Measurements from ENCODE around the gene F13A1.

F13A1 gene

DNA sequence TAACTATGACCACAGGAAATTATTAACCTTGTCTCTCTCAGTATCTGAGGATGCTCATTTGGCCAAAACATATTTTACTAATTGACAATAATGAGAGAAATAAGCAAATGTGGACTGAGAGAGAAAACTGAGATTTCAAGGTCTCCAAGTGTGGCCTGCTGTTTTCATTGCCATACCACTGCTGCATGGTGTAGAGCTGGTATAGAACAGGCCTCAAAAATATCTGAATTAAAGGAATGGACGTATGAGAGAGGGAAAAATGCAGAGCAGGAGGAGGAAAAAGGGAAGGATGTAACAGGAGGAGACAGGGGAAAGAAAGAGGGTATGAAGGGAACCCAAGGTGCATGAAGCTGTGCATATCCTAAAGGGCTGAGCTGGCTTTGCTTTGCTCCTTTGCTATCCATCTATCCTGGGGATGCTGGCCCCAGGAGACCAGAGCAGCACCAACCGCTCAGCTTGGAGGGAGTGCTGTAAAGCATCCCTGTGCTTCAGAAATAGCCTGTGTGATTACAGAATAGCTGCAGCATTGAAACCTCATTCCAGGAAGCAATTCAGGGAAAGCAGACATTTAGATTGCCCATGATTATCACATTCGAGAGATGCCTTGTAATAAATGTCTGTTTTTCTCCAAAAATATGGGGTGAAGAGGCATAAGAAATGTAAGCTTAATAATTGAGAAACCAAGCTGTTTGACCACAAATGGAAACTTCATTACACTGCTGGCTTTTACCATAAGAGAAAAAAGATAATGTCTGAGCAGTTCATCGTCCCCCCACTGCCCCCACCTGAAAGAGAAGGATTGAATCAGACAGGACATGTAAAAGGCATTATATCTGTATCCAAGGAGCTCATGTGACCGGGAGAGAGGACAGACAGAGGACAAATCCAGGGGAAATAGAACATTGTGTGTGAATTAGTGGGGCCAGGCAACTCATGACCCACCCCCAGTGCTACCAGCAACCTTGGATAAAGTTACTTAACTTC lies 80.6 kb downstream of the F13A1 start:
- DNase-seq: no peak

DNA sequence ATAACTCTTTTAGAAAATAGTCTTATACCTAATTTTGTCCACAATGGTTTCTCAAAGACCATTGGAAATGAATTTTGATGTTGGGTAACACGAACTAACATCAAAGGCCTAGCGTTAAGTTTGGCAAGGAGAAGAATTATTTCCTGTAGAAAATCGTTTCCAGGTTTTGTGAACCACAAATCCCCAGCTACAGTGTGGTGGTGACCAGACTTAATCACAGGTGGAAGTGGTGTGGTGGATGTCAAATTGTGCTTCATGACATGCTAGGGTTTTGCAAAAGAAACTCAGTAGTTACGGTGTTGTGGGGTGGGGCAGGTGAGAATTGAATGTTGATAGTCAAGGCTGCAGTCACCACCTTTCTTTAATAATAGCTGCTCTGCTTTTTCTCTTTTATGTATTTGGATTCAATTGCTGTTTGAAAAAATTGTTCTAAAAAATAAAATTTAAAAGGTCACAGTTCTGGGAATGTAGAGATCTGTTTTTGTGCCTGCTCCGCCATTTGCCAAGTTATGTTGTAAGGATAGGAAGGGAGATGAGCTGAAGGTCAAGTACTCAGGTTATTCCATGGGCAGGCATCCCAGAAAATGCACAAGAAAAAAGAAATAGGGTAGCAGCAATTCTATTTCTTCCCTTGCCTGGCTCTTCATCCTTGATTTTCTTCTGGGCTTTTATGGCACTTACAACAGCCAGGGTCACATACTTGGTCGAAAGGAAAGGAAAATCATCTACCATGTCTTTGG lies 83.6 kb downstream of the F13A1 start:
- DNase-seq: no peak

DNA sequence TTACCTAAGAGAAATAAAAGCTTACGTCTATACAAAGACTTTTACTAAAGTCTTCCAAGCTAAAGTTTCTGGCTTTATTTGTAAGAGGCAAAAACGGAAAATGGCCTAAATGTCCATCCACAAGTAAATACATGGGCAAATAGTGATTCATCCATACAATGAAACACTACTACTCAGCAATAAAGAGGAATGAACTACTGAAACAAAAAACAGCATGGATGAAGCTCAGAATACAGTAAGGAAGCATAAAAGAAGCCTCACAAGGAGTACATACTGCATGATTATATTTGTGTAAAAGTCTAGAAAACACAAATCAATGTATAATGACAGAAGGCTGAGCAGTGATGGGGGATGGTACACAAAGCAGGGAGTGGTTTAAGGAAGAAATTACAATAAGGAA lies 84.7 kb downstream of the F13A1 start:
- no peak for DNase-seq

DNA sequence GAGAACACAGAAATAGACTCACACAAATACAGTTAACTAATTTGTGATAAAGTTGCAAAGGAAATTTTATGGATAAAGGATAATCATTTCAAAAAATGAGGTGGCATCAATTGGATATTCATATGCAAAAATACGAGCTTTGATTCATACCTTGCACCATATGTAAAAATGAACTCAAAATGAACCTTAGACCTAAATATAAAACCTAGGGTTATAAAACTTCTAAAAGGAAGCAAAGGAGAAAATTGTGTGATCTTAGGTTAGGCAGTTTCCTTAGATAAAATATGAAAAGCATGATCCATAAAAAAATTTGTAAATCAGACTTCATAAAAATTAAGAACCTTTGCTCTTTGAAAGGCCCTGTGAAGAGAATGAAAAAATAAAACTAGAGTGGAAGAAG lies 85.5 kb downstream of the F13A1 start:
- DNase-seq: no peak

DNA sequence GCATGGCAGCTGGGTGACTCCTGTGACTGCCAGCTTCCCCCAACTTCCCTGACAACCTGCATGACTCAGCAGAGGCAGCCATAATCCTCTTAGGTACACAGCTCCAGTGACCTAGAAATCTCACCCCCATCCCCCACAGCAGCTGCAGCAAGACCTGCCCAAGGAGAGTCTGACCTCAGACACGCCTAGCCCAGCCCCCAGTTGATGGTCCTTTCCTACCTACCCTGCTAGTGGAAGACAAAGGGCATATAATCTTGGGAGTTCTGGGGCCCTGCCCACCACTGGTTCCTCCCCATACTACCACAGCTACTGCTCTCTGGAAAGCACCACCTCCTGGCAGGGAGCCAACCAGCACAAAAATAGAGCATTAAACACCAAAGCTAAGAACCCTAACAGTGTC lies 90.2 kb downstream of the F13A1 start:
- DNase-seq: no peak

DNA sequence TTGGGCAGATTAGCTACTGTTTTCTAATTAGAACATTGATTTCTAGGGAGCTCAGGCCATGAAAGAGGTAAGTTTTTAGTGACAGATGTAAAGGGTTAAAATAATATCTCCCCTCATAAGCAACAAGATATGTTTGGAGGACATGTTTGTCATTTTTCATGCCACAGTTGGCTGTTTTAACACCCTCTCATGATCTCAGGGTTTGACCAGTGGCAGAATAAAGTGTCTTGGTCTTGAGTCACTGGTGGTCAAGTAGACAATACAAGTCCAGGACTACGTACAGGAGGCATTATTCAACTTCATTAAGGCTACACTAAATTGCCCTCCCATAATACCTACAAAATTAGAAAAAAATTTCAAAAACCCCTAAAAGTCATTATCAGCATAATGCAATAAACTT lies 92.6 kb downstream of the F13A1 start:
- no peak for DNase-seq

DNA sequence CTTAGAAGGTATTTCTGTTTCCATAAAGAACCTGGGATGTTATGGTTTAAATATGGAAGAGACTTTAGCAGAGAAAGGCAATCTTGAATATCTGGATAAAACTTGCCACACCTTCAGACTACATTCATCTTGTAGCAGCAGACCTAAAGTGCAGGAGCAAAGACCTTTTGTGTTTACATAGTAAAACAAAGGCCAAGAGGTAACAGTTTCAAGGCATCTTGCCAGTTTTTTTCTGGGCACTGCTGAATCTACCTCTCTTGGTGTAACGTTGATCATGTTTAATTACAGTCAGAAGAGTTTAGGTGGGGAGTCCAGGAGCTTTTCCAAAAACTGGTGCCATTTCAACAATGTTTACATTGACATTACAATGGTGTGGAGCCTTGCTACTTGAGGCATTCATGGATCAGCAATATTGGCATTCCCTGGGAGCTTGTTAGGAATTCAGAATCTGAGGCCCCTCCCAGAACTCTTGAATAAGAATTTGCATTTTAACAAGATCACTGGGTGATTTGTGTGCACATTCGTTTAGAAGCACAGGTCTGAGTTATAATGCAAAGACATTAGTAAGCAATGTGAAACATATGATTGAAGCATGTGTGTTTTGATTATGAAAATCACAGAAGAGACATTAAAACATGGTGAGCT lies 94.5 kb downstream of the F13A1 start:
- DNase-seq: no peak

DNA sequence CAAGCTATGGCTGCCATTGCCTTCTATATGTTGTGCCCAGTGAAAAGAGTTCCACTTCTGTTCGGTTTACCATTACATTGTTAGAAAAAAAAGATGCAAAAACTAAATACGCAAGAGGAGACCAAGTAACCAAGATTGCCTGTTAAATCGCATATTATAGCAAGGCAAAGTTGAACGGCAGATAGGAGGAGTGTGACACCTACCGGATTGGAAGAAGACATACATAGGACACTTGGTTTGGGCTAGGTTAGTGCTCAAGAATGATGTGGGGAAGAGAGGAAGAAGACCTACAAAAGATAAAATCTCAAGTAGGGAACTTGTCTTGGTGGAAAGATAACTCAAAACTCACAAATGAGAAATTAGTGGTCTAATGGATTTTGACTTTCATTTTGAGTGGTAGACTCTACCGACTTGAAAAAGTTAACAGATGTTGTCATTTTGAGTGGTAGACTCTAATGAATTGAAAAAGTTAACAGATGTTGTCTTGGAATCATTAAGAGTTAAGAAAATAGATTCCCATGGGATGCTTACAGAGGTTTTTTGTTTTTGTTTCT lies 95.5 kb downstream of the F13A1 start:
- DNase-seq: peak; percentile 3

DNA sequence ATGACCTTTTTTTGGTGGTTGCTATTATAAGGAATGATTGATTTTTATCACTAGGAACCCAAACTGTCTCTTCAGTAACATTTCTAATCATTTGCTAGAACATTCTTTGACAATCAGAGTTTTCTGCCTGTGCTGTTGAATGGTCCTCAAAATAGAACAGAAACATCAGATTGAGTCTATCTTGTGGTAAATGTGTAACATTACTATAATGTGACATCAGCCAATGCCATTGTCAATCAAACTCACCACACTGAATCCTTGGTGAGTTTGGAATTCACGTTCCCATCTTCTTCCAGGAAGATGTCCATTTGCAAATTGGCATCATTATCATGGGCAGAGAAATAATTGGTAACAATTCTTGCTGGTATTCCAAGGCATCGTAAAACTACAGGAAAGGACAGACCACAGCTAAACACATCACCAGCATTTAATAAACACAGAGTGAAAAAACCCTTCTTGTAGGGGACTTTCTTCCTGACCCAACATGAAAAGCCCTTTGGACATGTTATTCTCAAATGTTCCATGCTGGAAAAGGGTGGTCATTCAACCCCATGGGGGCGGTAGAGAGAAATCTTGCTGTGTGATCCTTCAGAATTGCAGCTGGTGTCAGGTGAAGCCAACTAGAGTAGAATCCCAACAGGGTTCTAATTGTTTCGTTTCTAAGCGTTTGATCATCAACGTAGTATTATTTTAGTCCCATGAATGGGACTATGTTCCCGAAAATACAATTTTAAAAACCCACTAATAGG lies 98.5 kb downstream of the F13A1 start:
- DNase-seq: no peak

DNA sequence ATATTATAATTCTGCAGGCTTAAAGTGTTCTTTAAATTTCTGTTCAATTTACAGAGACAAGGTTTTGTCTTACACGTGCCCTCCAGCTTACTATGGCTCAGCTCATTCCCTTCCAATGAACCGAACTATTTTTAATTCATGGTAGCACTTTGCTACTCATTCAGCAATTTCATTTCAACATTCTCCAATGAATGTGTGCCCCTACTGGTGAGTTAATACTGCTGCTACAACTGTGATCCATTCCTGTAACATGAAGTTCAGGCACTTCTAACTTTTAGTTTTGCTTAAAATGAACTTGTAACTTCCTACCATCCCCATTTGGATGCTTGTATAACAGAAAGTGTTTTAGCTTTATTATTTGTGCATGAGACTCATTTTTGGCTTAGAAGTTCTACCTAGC lies 99.7 kb downstream of the F13A1 start:
- DNase-seq: no peak

DNA sequence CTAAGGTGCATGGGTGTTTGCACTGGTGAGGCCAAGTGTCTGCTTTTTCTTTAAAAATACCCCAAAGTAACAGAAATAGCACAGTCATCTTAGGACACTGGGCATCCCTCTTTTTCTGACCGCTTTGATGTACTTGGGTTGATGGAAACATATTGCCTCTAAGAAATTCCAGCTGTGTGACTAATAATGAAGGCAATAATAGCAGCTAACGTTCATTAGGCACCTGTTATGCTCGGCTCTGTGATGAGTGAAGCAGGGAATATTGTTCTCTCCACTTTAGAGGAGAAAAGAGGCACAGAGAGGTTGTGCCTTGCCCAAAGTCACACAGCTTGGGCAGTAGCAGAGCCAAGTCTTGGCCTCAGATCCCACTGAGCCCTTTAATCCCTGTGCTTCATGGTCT lies 100.7 kb downstream of the F13A1 start:
- DNase-seq: no peak

DNA sequence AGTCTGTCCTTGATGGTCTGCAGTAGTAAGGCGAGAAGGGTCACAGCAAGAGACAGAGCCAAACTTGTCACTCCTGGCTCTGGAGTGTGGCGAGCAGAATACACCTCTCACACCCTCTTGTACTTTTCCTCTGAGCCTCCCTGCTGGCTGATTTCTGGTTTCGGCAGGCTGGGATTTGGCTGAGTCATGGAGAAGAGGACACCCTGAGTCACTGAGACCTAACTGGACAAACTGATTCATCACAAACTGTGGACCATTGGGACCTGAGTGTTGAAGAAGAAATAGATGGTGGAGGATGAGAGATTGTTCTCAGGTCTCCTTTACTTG lies 101.7 kb downstream of the F13A1 start:
- no peak for DNase-seq

DNA sequence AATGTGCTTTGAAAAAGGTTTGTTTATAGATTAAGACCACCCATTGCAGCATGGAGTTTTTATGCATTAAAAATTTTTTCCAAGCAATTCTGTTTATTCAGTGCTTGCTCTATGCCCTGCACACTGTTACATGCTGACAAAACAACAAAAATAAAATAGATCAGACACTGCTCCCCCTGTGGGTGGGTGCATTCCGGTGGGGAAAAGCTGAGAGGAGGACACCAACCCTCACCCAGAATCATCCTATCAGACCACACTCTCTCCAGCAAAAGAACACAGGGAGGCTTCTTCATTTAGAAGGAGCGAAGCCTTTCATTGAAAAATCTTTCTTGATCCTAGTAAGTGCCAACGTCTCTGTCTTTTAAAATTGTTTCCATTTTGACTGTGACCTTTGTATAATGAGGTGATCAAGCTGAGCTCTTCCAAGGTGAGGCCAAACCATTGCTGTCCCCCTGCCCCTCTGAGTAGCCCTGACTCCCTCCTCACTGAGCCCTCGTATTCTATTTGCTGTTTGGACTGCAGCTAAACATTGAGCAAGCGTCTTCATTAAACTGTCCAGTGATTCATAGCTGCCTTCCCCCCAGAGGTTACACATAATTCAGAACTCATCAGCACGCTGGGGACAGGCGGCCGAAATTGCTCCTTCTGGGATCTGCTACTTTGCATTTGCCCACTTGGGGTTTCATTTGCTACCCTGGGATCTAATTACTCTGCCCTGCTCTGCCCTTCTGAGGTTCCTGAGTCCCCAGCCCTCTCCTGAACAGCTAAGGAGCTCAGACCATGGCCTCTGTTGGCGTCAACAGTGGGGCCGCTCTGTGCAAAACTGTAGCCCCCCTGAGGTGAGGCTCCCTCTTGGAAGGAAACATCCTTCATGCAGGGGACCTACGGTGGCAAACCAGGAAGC lies 102.4 kb downstream of the F13A1 start:
- DNase-seq: no peak

DNA sequence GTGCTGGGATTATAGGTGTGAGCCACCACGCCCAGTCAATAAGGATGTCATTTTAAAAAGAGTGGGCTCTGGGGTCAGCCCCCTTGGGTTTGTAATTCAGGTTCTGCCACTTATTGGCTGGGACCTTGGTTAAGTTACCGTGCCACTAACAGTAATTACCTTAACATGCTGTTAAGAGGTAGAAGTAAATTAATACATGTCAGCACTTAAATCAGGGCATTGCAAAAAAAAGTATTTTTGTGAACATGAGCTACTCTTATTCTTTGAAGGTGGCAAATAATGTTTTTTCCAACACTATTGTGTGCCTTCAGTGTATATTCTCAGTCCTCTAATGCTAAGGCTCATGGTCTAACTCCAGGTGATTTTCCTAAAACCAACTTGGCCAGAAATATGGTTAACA lies 109.5 kb downstream of the F13A1 start:
- DNase-seq: no peak

DNA sequence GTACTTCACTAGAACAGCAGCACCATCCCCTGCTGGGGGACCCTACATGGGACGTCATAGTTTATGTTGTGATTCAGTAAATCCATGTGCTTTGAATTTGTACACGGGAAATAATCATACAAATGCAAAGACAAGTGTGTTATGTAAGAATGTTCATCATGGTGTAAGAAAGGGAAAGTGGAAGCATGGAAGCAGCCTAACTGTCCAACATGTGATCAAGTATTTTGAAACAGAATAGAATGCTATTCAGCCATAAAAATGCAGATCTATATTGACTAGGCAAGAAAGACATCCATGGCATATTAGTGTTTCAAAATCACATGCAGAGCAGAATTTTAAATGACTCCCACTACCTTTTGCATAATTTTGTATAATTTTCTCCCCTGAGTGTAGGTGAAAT lies 117.6 kb downstream of the F13A1 start:
- no peak for DNase-seq

DNA sequence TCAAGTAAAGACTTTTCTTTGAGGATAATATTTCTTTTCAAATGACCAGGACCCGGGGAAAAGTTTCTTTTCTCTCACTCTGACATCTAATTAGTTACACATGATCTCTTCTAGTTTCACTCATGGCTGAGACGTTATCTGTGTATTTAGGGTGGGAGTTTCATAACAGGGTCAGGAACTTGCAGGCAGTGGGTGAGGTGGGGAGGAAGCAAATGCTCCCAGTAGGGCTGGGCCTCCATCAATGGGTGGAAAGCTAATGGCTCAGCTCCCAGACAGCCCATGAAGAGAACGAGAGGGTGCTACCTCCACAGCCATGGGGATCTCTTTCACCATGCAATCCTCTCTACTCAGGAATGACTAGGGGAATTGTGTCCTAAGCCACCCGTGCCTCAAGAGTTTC lies 119.3 kb downstream of the F13A1 start:
- DNase-seq: no peak

DNA sequence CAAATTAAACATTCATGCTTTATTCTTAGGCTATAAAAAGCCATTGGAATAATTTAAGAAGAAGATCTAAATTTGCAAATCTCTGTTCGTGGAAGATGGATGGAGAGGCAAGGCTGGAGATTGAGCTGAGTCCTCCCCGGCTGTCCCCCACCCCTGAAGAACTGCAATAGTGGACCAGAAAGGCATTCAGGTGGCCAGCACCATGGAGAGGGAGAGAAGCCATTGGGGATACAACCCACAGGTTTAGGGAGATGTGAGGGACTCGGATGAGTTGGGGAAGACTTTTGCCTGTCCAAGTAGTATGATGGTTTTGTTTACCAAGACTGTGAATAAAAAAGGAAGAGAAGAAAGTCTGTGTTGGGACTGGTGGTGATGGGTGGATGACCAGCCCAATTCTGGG lies 120.8 kb downstream of the F13A1 start:
- DNase-seq: no peak

DNA sequence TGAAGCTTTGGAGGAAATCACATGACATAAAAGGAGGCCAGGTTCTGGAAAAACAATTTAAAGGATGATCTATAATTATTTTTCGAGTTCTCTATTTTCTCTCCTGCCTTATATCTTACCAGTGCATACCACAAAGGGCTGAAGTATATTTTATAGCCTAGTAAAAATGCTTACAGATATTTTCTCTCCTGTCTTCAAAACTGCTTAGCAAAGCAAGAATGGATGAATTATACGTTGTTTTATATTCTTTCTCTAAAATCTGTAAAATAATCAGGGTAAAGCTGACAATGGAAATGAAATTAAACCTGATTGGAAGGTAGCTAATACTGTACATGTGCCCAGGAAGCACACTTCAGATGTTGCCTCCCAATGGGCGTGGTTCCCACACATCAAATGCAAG lies 123.7 kb downstream of the F13A1 start:
- no peak for DNase-seq

DNA sequence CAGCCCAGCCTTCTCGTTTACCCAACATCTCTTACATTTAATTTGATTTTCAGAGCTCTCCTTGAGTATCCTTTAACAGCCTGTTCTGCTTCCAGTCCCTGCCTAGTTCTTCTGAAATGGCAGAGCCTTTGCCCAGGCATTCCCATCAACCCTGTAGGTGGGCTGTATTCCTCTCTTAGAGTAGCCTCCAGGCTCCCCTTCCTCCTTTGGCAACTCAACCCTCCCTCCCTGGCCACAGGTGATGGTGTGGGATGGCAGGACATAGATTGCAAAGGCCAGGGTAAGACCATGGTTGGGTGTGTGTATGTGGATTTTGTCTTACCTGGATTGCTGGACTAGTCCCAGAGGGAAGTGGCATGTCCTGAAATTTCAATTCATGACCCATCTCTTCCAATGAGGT lies 125.4 kb downstream of the F13A1 start:
- DNase-seq: no peak

DNA sequence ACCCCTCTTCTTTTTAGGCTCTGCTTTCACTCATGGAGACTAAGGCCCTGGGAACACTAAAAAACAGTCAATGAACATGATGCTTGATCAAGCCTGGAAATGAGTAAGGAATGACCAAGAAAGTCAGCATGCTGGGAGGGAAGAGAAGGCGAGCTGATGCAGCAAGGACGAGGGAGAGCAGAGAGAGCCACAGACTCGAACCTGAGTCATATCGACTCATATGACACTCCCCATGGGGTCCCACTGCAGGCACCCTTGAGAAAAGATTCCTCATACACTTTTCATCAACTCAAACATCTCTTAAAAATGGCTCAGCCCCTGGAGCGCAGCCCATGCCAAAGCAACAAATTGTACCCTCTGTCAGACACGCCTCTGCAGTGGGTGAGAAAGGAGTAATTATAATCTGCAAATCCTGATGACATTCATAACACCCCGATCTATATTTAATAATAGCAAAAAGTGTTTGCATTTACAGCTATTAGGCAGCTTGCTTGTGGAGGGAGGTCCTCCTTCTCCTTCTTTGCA lies 127.2 kb downstream of the F13A1 start:
- no peak for DNase-seq

DNA sequence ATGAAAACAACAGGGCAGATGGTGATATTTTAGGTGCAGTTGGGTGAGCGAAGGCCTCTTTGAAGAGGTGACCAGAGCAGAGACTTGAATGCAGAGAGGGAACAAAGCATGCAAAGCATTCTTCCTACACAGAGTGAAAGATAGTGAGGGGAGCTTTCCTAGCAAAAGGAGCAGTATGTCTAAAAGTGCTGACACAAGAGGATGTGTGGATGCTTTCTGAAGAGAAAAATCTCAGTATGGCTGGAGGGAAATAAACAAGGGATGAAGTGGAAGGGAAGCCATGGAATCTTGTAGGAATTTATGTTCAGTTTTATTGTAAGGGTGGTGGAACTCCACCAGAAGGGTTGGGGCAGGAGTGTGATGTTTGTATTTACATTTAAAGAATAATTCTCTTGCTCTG lies 128.6 kb downstream of the F13A1 start:
- no peak for DNase-seq

DNA sequence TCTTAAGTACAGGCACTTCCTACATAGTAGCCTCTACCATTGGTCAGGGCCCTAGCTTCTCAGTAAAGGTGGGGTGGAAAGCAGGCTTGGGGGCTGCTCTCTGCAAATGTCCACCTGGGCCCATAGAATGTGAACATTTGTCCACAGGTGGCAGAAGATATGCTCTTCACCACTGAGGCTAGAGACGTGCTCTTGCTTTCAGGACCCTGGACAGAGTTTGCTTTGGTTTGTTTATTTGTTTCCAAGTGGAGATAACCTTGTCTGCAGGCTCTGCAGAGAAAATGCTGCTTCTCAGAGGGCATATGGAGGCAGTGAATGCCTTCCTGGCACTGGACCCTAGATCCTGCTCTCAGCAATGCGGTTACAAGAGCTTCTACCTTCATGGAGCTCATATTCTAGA lies 129.0 kb downstream of the F13A1 start:
- DNase-seq: no peak
